Measurements from ENCODE around the gene RNF2. TPM values are rescaled to one million over a fixed set of nuclear protein-coding genes. Genes with fewer than 3 reads are reported as not detected.
A peak's percentile ranks its signal among the peaks of the same experiment; 100 is the strongest.

Gene RNF2
- total and polyA plus RNA-seq, 8 donors, result 2.2 to 12.7 (median 8.6) TPM

DNA sequence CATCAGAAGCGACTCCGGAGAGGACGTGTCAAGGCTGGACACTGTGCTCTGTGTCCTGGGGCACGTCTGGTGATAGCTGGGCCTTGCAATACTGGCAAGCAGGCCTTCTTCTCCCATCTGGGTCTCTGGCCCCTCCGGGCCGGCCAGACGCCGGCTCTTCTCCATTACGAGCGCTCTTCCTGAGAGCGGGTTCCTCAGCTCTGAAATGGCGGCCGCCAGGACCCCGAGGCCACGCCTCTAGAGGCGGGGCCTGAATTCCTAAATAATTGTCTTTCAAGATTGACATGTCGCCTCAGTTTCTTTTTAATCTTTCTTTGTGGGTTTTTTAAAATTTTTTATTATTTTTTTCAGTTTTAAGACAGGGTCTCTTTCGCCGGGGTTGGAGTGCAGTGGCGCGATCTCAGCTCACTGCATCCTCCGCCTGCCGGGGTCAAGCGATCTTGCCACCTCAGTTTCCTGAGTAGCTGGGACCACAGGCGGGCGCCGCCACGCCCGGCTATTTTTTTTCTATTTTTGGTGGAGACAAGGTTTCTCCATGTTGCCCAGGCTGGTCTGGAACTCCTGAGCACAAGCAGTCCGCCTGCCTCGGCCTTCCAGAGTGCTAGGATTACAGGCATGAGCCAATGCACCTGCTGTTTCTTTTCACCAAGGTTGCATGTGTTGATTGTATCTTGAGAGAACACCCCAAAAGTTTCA lies 9.2 kb downstream of the RNF2 start:
- no peak overlapping the region for H3K27ac ChIP-seq
- no peak overlapping the region for H3K4me3 ChIP-seq
- WGBS, 2 donors, result 97% methylated on average over 31 of the region's 31 CpGs
- no peaks in the 10 kb centered on the region for H3K9me3 ChIP-seq
- DNase-seq (no peak), FAIRE-seq (no peak), ATAC-seq (no peak)
- TF ChIP-seq, protein P1, sequence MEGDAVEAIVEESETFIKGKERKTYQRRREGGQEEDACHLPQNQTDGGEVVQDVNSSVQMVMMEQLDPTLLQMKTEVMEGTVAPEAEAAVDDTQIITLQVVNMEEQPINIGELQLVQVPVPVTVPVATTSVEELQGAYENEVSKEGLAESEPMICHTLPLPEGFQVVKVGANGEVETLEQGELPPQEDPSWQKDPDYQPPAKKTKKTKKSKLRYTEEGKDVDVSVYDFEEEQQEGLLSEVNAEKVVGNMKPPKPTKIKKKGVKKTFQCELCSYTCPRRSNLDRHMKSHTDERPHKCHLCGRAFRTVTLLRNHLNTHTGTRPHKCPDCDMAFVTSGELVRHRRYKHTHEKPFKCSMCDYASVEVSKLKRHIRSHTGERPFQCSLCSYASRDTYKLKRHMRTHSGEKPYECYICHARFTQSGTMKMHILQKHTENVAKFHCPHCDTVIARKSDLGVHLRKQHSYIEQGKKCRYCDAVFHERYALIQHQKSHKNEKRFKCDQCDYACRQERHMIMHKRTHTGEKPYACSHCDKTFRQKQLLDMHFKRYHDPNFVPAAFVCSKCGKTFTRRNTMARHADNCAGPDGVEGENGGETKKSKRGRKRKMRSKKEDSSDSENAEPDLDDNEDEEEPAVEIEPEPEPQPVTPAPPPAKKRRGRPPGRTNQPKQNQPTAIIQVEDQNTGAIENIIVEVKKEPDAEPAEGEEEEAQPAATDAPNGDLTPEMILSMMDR (IDR thresholded peaks at IDR 0.05), result no peak
- intact Hi-C loops (cut with DNase I), result no loop called here
- H3K27me3 ChIP-seq, result no peaks in the 10 kb centered on the region
- H3K36me3 ChIP-seq, result no peaks in the 10 kb centered on the region
- H3K4me1 ChIP-seq, result peaks cover 0 to 12% (median 9%) of the 10 kb centered on the region in 3 donors

DNA sequence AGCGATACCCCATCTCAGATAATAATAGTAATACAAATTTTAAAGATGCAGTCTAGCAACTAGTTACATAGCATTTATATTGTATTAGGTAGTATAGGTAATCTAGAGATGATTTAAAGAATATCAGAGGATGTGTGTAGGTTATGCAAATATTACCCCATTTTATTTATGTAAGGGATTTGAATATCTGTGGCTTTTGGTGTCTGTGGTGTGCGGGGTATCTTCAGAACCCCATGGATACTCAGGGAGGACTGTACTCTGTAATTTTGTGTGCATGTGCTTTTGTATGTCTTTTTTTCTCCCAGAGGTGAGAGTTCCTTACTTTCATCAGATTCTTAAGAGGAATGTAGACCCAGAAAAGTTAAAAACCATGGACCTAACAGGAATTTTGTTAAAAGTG lies 12.8 kb downstream of the RNF2 start:
- intact Hi-C loops (cut with DNase I), result no loop called here
- Histone ChIP-seq H3K4me3 (no peak overlapping the region), H3K36me3 (no peaks in the 10 kb centered on the region), H3K9me3 (no peaks in the 10 kb centered on the region), H3K27me3 (no peaks in the 10 kb centered on the region), H3K27ac (no peak overlapping the region), H3K4me1 (peaks cover 5 to 23% (median 7%) of the 10 kb centered on the region in 3 donors)
- DNase-seq (no peak), FAIRE-seq (no peak), ATAC-seq (no peak)
- 94 to 96% methylated on average over 2 of the region's 2 CpGs for WGBS, 2 donors
- TF ChIP-seq, protein P1 (IDR thresholded peaks at IDR 0.05), result no peak

DNA sequence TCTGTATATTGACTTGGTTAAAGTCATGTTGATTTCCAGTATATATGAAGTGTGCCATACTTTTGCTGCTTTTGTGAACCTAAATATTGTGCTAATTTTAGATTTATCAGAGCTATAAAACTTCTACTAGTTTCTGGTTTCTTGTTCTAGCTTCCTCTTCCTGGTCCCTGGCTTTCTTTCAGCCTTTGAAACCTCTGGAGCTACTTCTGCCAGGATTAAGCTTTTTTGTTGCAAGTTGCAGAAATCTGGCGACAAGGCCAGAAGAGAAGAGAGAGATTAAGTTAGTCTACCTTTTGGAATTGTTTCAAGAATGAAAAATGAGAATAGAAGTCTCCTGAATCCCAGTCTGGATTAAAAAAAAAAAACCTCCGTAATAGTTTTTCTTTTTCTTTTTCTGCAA lies 13.5 kb downstream of the RNF2 start:
- ATAC-seq, result no peak
- Histone ChIP-seq H3K4me3 (no peak overlapping the region), H3K9me3 (no peaks in the 10 kb centered on the region), H3K36me3 (no peaks in the 10 kb centered on the region), H3K4me1 (peaks cover 5 to 23% (median 7%) of the 10 kb centered on the region in 3 donors), H3K27me3 (no peaks in the 10 kb centered on the region), H3K27ac (no peak overlapping the region)
- intact Hi-C loops (cut with DNase I), result no loop called here
- no peak for FAIRE-seq
- no peak for DNase-seq
- WGBS, 2 donors, result 41 to 46% methylated on average over 2 of the region's 2 CpGs
- TF ChIP-seq, protein P1 (IDR thresholded peaks at IDR 0.05), result no peak

DNA sequence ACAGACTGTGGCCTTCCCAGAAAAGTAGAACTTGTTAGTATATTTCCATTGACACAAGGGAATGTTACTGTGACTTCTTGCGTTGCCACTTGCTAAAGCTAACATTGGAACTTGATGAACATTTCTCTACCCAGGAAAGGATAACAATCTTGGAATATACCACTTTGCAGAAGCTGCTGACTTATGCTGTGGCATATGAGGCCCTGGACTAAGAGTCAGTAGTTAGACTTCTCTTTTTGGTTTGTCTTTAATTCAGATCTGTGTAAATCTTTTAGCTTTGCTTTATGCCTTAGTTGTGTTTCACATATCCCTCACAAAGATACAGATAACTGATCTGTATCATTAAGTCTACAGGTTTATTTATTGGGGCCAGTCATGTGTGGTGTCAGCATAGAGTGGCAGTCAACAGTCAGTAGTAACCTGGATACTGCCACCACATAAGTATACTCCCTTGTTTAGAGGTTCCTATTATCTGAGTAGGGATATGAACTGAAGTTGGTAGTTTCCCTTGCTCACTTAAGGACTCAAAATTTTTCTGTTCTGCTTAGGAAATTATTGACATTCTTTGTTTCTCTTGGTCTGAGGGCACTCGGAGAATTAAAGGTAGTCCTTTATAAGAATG lies 14.7 kb downstream of the RNF2 start:
- DNase-seq (no peak), FAIRE-seq (no peak), ATAC-seq (peak in 3 of 4 donors; percentile 25 to 27 (median 25))
- Histone ChIP-seq H3K9me3 (no peaks in the 10 kb centered on the region), H3K27me3 (no peaks in the 10 kb centered on the region), H3K36me3 (no peaks in the 10 kb centered on the region), H3K27ac (no peak overlapping the region), H3K4me3 (no peak overlapping the region), H3K4me1 (peaks cover 5 to 23% (median 7%) of the 10 kb centered on the region in 3 donors)
- intact Hi-C loops (cut with DNase I), result no loop called here
- TF ChIP-seq, protein P1 (IDR thresholded peaks at IDR 0.05), result no peak
- 70 to 75% methylated on average over 2 of the region's 2 CpGs for WGBS, 2 donors
